Prostate gland (tissue), 2 donors: ENCODE results near the gene VSIG10L2. TPM values are rescaled to one million over a fixed set of nuclear protein-coding genes. Genes with fewer than 3 reads are reported as not detected.
A peak's percentile ranks its signal among the peaks of the same experiment; 100 is the strongest.
"Not testable (repeated sequence)": the region's sequence is repeated elsewhere in the genome, so short reads cannot be mapped to it uniquely, and the experiment has no call there.

Source experiments
- DNase-seq: peaks from one replicate; pipeline ENCODE4 v3.0.0-alpha.2; 2019; ENCODE audit warnings: low spot score
- H3K27ac ChIP-seq, 2 donors: fragments of 200-600 bp; sonication (generic); 2 replicates each; pipeline ENCODE4 v1.5.1; 2017 to 2019
- H3K27me3 ChIP-seq: fragments of 200-600 bp; sonication (generic); replicated peaks from 2 replicates; pipeline ENCODE4 v1.5.1; 2019; ENCODE audit not compliant: insufficient read depth
- H3K36me3 ChIP-seq, 2 donors: fragments of 200-600 bp; sonication (generic); 1 replicate in 1 of 2; 2 replicates in 1 of 2; pipeline versions ENCODE4 v1.5.1 to v1.8.1; 2017 to 2019
- H3K4me1 ChIP-seq: fragments of 200-600 bp; sonication (generic); replicated peaks from 2 replicates; pipeline ENCODE4 v1.5.1; 2019
- H3K4me3 ChIP-seq, 2 donors: fragments of 200-600 bp; sonication (generic); 2 replicates each; pipeline ENCODE4 v1.5.1; 2017 to 2019
- H3K9me3 ChIP-seq: fragments of 200-600 bp; sonication (generic); 2 replicates; pipeline ENCODE4 v1.5.1; 2017
- POLR2A ChIP-seq: fragments of 450-650 bp; IDR thresholded peaks from one replicate; pipeline ENCODE4 v1.6.1; 2016; ENCODE audit warnings: antibody characterized with exemption, mild to moderate bottlenecking
- POLR2AphosphoS5 ChIP-seq: sonication (generic); formaldehyde crosslinking; IDR thresholded peaks from one replicate; pipeline ENCODE4 v1.6.1; 2017; ENCODE audit warnings: antibody characterized with exemption
- WGBS: methylation state at CpG from one replicate; pipeline ENCODE4 v1.1.5; 2018; 5-methylcytosine and 5-hydroxymethylcytosine counted together
- intact Hi-C: fragments of 100-400 bp; cut with DNase I; formaldehyde crosslinking; loops from one replicate; pipeline ENCODE4 v1.14.2; 2022
- total RNA-seq, 2 donors: library from RNA; depleted of rRNA; stranded (reverse); fragments of >200 nt; gene quantifications; one replicate each; pipeline ENCODE4 v1.1.0, GENCODE V29; 2016
- TF ChIP-seq, protein P1 (sequence below), 4 experiments: fragments of 200-600 bp in 2 of 4; fragments of 450-650 bp in 2 of 4; sonication (generic) in 2 of 4; IDR thresholded peaks; 1 replicate in 3 of 4; 2 replicates in 1 of 4; pipeline ENCODE4 v1.5.1; 2016 to 2019; ENCODE audit warnings: antibody characterized with exemption in 4 of 4, mild to moderate bottlenecking in 2 of 4, moderate library complexity in 2 of 4

Gene VSIG10L2
- total RNA-seq, 2 donors from 2014 or later = 0.14 to 1.3 TPM

GRCh38 chr11:125903711-125904659 lies 41.9 kb upstream of the VSIG10L2 start, which contains the start of gene DDX25:
Gene DDX25 (plus strand): TSS chr11:125904508. CDS start chr11:125904518, 10 bp downstream.
- H3K27ac ChIP-seq = no peak within 1 kb of the TSS
- 2% methylated on average over 73 of the region's 81 CpGs for WGBS
- H3K36me3 ChIP-seq = no peaks in the 10 kb centered on the region
- peaks cover 6% of the 10 kb centered on the region for H3K4me1 ChIP-seq
- no peaks in the 10 kb centered on the region for H3K9me3 ChIP-seq
- intact Hi-C loops = no loop called here
- peak within 1 kb of the TSS; percentile 18 to 51 for H3K4me3 ChIP-seq
- no peaks in the 10 kb centered on the region for H3K27me3 ChIP-seq
- TF ChIP-seq POLR2AphosphoS5 = no peak
- no peak for TF ChIP-seq POLR2A
- TF ChIP-seq, protein P1, sequence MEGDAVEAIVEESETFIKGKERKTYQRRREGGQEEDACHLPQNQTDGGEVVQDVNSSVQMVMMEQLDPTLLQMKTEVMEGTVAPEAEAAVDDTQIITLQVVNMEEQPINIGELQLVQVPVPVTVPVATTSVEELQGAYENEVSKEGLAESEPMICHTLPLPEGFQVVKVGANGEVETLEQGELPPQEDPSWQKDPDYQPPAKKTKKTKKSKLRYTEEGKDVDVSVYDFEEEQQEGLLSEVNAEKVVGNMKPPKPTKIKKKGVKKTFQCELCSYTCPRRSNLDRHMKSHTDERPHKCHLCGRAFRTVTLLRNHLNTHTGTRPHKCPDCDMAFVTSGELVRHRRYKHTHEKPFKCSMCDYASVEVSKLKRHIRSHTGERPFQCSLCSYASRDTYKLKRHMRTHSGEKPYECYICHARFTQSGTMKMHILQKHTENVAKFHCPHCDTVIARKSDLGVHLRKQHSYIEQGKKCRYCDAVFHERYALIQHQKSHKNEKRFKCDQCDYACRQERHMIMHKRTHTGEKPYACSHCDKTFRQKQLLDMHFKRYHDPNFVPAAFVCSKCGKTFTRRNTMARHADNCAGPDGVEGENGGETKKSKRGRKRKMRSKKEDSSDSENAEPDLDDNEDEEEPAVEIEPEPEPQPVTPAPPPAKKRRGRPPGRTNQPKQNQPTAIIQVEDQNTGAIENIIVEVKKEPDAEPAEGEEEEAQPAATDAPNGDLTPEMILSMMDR (IDR thresholded peaks at IDR 0.05) = no peak
- DNase-seq = no peak

DNA sequence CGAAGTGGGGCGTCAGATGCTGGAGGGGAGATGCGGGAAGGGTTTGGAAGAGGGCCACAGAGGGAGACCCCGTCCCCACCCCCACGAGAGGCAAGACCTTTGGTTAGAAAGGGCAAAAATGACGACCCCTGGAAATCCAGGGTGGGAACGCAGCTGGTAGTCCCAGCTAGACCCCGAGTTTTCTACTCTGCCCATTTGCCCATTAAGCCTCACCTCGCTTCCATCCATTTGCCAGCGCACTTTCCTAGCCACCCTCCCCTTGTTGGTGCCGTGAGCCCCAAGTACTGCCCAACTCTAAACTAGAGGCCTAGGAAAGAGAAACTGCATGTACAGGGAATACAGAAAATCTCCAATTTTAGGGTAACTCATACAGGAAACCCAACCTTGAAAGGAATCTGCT lies 41.2 kb upstream of the VSIG10L2 start:
- Histone ChIP-seq H3K9me3 (no peaks in the 10 kb centered on the region), H3K27me3 (no peaks in the 10 kb centered on the region), H3K36me3 (no peaks in the 10 kb centered on the region), H3K4me1 (peaks cover 6% of the 10 kb centered on the region), H3K27ac (no peak overlapping the region), H3K4me3 (peak overlapping the region in 1 of 2 donors; percentile 51)
- DNase-seq = no peak
- TF ChIP-seq, protein P1 (IDR thresholded peaks at IDR 0.05) = no peak
- TF ChIP-seq POLR2A = no peak
- no peak for TF ChIP-seq POLR2AphosphoS5
- intact Hi-C loops = no loop called here
- WGBS = 50% methylated on average over 11 of the region's 11 CpGs

DNA sequence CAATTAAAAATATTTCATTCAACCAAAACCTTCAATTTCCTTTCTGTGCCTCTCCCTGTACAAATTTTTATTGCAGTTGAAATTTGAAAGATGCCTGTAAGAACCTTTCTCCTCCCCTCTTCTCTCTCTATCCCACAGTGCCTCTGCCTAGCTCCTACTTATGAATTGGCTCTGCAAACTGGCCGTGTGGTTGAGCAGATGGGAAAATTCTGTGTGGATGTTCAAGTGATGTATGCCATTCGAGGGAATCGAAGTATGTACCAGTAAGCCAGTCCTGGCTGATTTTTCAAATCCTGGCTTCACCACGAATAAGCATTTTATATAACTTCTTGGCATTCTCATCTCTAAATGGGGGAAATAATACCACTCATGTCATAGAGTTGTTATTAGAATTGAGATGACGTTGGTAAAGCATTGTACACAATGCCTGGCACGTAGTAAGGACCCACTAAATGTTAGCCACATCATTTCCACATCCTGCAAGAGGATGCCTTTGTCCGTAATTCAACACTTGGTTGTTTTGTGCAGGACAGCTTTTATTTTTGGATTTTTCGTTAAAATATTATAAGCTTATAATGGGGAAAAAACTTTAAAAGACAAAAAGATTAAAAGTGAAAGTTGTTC lies 35.5 kb upstream of the VSIG10L2 start:
- 82% methylated on average over 8 of the region's 8 CpGs for WGBS
- no peaks in the 10 kb centered on the region for H3K36me3 ChIP-seq
- no peaks in the 10 kb centered on the region for H3K27me3 ChIP-seq
- H3K4me1 ChIP-seq = no peaks in the 10 kb centered on the region
- TF ChIP-seq POLR2AphosphoS5 (no peak), POLR2A (no peak)
- TF ChIP-seq, protein P1 (IDR thresholded peaks at IDR 0.05) = no peak
- H3K4me3 ChIP-seq = no peak overlapping the region
- no peaks in the 10 kb centered on the region for H3K9me3 ChIP-seq
- intact Hi-C loops = no loop called here
- no peak overlapping the region for H3K27ac ChIP-seq
- no peak for DNase-seq

- WGBS = 87% methylated on average over 3 of the region's 3 CpGs
- H3K4me1 ChIP-seq, H3K36me3 ChIP-seq, DNase-seq, H3K4me3 ChIP-seq, intact Hi-C loops, H3K27me3 ChIP-seq, H3K9me3 ChIP-seq, H3K27ac ChIP-seq: not testable (repeated sequence)
Observed at GRCh38 chr11:125914601-125915000, 31.2 kb upstream of the VSIG10L2 start.

DNA sequence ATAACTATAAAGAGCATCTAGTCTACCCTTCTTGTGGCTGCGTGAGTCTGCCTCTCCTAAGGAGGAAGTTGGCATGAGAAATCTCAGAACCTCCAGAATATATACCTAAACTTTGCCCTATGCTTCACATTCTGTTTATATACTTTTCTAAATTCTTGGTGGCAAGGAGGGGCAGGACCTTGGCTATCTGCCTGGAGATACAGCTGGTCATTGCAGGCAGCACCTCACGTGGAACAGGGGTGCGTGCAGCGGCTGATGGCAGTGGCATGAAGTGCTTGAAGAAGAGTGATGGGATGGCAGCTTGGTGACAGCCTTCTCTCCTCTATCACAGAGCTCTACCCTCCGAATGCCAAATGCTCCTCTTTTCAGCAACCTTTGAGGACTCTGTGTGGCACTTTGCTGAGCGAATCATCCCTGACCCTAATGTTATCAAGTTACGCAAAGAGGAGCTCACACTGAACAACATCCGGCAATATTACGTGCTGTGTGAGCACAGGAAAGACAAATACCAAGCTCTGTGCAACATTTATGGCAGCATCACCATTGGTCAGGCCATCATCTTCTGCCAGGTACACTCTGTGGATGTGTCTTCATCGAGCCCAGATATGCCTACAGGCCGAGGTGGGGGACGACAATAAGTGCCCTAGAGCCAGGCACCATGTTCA lies 29.0 kb upstream of the VSIG10L2 start:
- TF ChIP-seq POLR2AphosphoS5 (no peak), POLR2A (no peak)
- TF ChIP-seq, protein P1 (IDR thresholded peaks at IDR 0.05) = no peak
- H3K9me3 ChIP-seq = no peaks in the 10 kb centered on the region
- no peaks in the 10 kb centered on the region for H3K36me3 ChIP-seq
- intact Hi-C loops = no loop called here
- H3K4me1 ChIP-seq = no peaks in the 10 kb centered on the region
- WGBS = 72% methylated on average over 12 of the region's 12 CpGs
- DNase-seq = no peak
- H3K27me3 ChIP-seq = no peaks in the 10 kb centered on the region
- no peak overlapping the region for H3K27ac ChIP-seq
- H3K4me3 ChIP-seq = no peak overlapping the region
